Measurements from ENCODE around the gene UNC13A.

The UNC13A gene

DNA sequence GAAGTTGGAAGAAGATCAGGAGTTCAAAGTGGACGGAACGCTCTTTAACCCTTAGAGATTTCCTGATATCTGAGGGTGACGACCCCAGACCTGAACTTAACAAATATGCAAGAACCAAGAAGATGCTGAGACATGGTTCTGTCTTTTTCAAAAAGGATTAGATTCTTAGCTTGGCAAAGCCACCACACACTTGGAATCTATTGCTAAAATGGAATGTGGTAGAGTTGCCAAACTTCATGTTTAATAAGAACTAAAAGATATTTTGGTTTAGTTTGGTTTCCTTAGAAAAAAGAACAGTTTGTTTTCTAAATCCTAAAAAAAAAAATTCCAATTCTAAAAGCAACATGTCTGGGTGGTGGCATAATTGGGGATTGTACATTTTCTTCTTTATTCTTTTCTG, 29.5 kb downstream of the UNC13A start:
- ATAC-seq: no peak
- TF ChIP-seq TCF4 (CRISPR knock-in tag; IDR thresholded peaks at IDR 0.05; ENCODE audit: borderline replicate concordance): no peak
- TF ChIP-seq, protein P1, sequence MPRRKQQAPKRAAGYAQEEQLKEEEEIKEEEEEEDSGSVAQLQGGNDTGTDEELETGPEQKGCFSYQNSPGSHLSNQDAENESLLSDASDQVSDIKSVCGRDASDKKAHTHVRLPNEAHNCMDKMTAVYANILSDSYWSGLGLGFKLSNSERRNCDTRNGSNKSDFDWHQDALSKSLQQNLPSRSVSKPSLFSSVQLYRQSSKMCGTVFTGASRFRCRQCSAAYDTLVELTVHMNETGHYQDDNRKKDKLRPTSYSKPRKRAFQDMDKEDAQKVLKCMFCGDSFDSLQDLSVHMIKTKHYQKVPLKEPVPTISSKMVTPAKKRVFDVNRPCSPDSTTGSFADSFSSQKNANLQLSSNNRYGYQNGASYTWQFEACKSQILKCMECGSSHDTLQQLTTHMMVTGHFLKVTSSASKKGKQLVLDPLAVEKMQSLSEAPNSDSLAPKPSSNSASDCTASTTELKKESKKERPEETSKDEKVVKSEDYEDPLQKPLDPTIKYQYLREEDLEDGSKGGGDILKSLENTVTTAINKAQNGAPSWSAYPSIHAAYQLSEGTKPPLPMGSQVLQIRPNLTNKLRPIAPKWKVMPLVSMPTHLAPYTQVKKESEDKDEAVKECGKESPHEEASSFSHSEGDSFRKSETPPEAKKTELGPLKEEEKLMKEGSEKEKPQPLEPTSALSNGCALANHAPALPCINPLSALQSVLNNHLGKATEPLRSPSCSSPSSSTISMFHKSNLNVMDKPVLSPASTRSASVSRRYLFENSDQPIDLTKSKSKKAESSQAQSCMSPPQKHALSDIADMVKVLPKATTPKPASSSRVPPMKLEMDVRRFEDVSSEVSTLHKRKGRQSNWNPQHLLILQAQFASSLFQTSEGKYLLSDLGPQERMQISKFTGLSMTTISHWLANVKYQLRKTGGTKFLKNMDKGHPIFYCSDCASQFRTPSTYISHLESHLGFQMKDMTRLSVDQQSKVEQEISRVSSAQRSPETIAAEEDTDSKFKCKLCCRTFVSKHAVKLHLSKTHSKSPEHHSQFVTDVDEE (CRISPR knock-in tag; IDR thresholded peaks at IDR 0.05): no peak
- TF ChIP-seq ZNF8 (CRISPR knock-in tag; IDR thresholded peaks at IDR 0.05): no peak
- TF ChIP-seq, protein P2, sequence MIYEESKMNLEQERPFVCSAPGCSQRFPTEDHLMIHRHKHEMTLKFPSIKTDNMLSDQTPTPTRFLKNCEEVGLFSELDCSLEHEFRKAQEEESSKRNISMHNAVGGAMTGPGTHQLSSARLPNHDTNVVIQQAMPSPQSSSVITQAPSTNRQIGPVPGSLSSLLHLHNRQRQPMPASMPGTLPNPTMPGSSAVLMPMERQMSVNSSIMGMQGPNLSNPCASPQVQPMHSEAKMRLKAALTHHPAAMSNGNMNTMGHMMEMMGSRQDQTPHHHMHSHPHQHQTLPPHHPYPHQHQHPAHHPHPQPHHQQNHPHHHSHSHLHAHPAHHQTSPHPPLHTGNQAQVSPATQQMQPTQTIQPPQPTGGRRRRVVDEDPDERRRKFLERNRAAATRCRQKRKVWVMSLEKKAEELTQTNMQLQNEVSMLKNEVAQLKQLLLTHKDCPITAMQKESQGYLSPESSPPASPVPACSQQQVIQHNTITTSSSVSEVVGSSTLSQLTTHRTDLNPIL (CRISPR knock-in tag; IDR thresholded peaks at IDR 0.05; ENCODE audit: low read depth): no peak
- TF ChIP-seq, protein P3, sequence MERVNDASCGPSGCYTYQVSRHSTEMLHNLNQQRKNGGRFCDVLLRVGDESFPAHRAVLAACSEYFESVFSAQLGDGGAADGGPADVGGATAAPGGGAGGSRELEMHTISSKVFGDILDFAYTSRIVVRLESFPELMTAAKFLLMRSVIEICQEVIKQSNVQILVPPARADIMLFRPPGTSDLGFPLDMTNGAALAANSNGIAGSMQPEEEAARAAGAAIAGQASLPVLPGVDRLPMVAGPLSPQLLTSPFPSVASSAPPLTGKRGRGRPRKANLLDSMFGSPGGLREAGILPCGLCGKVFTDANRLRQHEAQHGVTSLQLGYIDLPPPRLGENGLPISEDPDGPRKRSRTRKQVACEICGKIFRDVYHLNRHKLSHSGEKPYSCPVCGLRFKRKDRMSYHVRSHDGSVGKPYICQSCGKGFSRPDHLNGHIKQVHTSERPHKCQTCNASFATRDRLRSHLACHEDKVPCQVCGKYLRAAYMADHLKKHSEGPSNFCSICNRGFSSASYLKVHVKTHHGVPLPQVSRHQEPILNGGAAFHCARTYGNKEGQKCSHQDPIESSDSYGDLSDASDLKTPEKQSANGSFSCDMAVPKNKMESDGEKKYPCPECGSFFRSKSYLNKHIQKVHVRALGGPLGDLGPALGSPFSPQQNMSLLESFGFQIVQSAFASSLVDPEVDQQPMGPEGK (CRISPR knock-in tag; IDR thresholded peaks at IDR 0.05; ENCODE audit: borderline replicate concordance): no peak
- no peak for TF ChIP-seq ZNF565 (CRISPR knock-in tag; conservative IDR thresholded peaks at IDR 0.05; ENCODE audit: low read depth)
- no peak for TF ChIP-seq ESRRG (CRISPR knock-in tag; IDR thresholded peaks at IDR 0.05)
- TF ChIP-seq, protein P4, sequence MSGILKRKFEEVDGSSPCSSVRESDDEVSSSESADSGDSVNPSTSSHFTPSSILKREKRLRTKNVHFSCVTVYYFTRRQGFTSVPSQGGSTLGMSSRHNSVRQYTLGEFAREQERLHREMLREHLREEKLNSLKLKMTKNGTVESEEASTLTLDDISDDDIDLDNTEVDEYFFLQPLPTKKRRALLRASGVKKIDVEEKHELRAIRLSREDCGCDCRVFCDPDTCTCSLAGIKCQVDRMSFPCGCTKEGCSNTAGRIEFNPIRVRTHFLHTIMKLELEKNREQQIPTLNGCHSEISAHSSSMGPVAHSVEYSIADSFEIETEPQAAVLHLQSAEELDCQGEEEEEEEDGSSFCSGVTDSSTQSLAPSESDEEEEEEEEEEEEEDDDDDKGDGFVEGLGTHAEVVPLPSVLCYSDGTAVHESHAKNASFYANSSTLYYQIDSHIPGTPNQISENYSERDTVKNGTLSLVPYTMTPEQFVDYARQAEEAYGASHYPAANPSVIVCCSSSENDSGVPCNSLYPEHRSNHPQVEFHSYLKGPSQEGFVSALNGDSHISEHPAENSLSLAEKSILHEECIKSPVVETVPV (CRISPR knock-in tag; IDR thresholded peaks at IDR 0.05): no peak
- no peak for TF ChIP-seq ISL1 (CRISPR knock-in tag; IDR thresholded peaks at IDR 0.05)
- TF ChIP-seq TOX (CRISPR knock-in tag; IDR thresholded peaks at IDR 0.05; ENCODE audit: borderline replicate concordance): no peak
- no peak for TF ChIP-seq ZFP30 (CRISPR knock-in tag; IDR thresholded peaks at IDR 0.05)
- TF ChIP-seq, protein P5, sequence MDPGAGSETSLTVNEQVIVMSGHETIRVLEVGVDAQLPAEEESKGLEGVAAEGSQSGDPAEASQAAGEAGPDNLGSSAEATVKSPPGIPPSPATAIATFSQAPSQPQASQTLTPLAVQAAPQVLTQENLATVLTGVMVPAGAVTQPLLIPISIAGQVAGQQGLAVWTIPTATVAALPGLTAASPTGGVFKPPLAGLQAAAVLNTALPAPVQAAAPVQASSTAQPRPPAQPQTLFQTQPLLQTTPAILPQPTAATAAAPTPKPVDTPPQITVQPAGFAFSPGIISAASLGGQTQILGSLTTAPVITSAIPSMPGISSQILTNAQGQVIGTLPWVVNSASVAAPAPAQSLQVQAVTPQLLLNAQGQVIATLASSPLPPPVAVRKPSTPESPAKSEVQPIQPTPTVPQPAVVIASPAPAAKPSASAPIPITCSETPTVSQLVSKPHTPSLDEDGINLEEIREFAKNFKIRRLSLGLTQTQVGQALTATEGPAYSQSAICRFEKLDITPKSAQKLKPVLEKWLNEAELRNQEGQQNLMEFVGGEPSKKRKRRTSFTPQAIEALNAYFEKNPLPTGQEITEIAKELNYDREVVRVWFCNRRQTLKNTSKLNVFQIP (CRISPR knock-in tag; IDR thresholded peaks at IDR 0.05; ENCODE audit: borderline replicate concordance, low read depth): no peak
- TF ChIP-seq SNAI2 (CRISPR knock-in tag; IDR thresholded peaks at IDR 0.05): no peak
- TF ChIP-seq ZFP3 (CRISPR knock-in tag; IDR thresholded peaks at IDR 0.05): no peak
- TF ChIP-seq ARNTL (CRISPR knock-in tag; IDR thresholded peaks at IDR 0.05; ENCODE audit: borderline replicate concordance, low read depth): no peak
- TF ChIP-seq PPARA (CRISPR knock-in tag; IDR thresholded peaks at IDR 0.05; ENCODE audit: borderline replicate concordance): no peak
- TF ChIP-seq BACH2 (CRISPR knock-in tag; IDR thresholded peaks at IDR 0.05; ENCODE audit: borderline replicate concordance): no peak

DNA sequence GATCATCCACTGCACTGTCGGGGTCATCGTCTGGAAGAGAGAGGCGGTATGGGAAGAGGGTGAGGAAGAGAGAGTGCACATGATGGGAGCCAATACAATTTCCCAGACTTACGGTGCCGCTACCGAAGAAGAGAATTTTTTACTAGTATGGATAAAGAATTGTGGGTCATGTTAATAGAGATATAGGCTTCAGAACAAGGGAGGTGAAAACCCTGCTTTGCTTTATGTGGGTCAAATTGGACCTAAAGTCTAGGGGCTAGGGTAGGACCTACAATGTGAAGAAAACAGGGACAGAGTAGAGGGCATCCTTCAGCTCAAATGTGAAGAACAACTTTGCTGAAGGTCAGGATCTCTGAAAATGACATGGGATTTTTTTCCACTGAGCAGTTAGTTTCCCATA, 29.9 kb downstream of the UNC13A start:
- ATAC-seq: no peak
- TF ChIP-seq ZNF70 (CRISPR knock-in tag; IDR thresholded peaks at IDR 0.05): peak; percentile 99
- no peak for TF ChIP-seq RARB (CRISPR knock-in tag; IDR thresholded peaks at IDR 0.05)

DNA sequence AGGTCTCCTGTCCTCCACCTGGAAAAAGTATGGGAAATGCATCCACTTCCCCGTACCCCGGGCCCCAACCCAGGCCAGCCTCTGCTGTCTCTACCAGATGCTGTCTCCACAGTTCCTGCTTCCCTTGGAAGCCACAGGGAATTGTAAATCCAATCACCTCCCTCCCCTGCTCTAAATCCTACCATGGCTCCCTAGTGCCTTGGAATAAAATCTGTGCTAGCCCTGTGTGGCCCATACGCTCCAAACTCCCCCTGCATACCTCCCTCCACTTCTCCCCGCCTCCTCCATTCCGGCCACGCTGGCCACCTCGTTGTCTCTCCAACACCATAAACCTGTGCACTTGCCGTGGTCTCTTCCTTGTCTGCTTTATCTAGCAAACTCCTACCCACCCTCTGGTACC, 31.2 kb downstream of the UNC13A start:
- ATAC-seq: no peak
- no peak for TF ChIP-seq ESRRG (CRISPR knock-in tag; IDR thresholded peaks at IDR 0.05)
- peak; percentile 49; the same call in 1 of the 2 replicates for TF ChIP-seq ZFP3 (CRISPR knock-in tag; IDR thresholded peaks at IDR 0.05)

DNA sequence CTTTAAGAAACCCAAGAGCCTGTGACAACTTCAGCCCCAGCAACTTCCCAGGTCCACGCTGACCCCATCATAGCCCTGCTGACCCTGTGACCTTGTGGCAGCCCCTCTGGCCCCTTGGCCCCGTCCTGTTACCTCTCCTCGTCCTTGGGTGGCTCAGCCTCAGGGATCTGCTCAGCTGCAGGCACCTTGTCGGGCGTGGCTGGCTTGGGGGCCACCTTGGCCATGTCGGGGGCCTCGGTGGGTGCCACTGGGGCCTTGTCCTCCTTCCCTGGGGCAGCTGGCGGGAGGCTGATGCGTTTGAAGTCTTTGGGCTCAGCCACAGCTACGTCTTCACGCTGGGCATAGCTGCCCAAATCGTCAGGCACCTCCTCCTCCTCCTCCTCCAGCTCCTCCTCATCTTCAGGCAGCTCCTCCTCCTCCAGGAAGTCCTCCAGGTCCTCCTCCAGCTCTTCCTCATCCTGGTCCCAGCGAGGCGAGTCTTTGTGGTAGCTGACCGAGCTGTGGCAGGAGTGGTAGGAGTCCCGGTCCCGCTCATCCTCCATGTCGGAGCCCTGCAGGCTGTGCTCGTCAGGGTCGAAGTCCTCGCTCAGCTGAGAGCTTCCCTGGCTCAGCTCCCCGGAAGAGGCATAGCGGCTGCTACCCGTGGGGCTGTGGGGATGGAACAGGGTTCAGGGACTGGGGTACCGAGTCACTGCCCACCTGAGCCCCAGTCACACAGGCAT, 32.2 kb downstream of the UNC13A start:
- ATAC-seq: no peak
- TF ChIP-seq ISL1 (CRISPR knock-in tag; IDR thresholded peaks at IDR 0.05) (no peak), CSDC2 (CRISPR knock-in tag; IDR thresholded peaks at IDR 0.05) (no peak), BACH2 (CRISPR knock-in tag; IDR thresholded peaks at IDR 0.05; ENCODE audit: borderline replicate concordance) (no peak)
- TF ChIP-seq, protein P4 (CRISPR knock-in tag; IDR thresholded peaks at IDR 0.05): no peak
